ENCODE results near the gene GPC6.

GPC6 gene

GRCh38 chr13:93686399-93686798, 459.8 kb downstream of the GPC6 start:
- no peak for TF ChIP-seq POLR2A (IDR thresholded peaks at IDR 0.05; ENCODE audit: low read depth, low read length)
- TF ChIP-seq TAF1 (IDR thresholded peaks at IDR 0.05; ENCODE audit: borderline replicate concordance, low read depth, low read length), result no peak
- TF ChIP-seq POLR2AphosphoS5 (IDR thresholded peaks at IDR 0.05; ENCODE audit: low read depth, low read length), result no peak
- DNase-seq (ENCODE audit: insufficient read length) (no peak), FAIRE-seq (no peak)

GRCh38 chr13:93687261-93687660, 460.7 kb downstream of the GPC6 start:
- DNase-seq (ENCODE audit: insufficient read length), result no peak
- FAIRE-seq, result no peak
- TF ChIP-seq TAF1 (IDR thresholded peaks at IDR 0.05; ENCODE audit: borderline replicate concordance, low read depth, low read length) (no peak), POLR2A (IDR thresholded peaks at IDR 0.05; ENCODE audit: low read depth, low read length) (no peak), POLR2AphosphoS5 (IDR thresholded peaks at IDR 0.05; ENCODE audit: low read depth, low read length) (no peak)

- FAIRE-seq (no peak), DNase-seq (ENCODE audit: insufficient read length) (no peak)
- TF ChIP-seq POLR2A (IDR thresholded peaks at IDR 0.05; ENCODE audit: low read depth, low read length), result no peak
Observed at GRCh38 chr13:93689333-93689732, 462.7 kb downstream of the GPC6 start.

DNA sequence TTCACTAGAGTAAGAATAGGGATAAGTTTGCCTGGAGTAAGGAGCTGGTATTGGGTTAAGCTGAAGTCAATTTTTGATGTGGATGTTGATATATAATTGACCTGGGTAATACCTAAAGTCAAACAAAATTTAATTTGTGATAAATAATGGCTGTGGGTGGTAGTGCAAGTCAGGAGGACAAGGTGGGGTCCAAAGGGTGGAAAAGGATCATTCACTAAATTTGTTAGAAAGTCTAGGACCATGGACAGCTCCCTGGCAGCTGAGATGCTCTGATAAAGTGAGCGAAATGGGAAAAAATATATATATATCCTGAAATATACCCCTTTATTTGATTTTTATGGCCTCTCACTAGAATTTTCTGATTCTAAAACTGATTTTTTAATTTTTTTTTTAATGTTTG, 463.5 kb downstream of the GPC6 start:
- TF ChIP-seq POLR2AphosphoS5 (IDR thresholded peaks at IDR 0.05; ENCODE audit: low read depth, low read length) (no peak), POLR2A (IDR thresholded peaks at IDR 0.05; ENCODE audit: low read depth, low read length) (no peak), TAF1 (IDR thresholded peaks at IDR 0.05; ENCODE audit: borderline replicate concordance, low read depth, low read length) (no peak)
- FAIRE-seq (no peak), DNase-seq (ENCODE audit: insufficient read length) (no peak)

DNA sequence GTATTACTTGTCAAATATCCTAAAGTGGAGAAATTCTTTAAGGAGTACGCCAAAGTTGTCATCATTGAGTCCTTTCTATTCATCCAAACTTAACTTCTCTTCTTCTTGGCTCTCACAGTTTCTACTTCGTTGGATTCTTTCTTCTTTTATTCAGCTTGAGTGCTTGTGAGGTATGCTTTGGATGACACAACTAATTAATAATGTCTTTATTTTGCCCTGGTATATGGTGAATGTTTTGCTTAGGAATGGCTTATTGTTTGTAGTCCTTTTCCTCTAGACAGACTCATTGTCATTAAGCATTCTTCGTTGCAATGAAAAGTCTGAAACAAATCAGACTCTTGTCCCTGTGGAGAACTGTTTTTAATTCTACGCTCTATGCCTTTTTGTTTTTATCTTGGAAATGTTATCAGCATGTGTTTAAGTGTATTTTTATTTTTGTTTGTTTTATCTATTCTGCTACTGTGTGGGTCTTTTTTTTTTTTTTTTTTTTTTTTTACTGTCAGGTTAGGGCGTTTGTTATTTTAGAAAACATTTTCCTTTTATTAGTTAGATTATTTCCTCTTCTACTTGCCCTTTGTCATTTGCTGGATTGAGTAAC, 471.5 kb downstream of the GPC6 start:
- FAIRE-seq, result no peak
- no peak for DNase-seq (ENCODE audit: insufficient read length)
- TF ChIP-seq TAF1 (IDR thresholded peaks at IDR 0.05; ENCODE audit: borderline replicate concordance, low read depth, low read length) (no peak), POLR2A (IDR thresholded peaks at IDR 0.05; ENCODE audit: low read depth, low read length) (no peak), POLR2AphosphoS5 (IDR thresholded peaks at IDR 0.05; ENCODE audit: low read depth, low read length) (no peak)

DNA sequence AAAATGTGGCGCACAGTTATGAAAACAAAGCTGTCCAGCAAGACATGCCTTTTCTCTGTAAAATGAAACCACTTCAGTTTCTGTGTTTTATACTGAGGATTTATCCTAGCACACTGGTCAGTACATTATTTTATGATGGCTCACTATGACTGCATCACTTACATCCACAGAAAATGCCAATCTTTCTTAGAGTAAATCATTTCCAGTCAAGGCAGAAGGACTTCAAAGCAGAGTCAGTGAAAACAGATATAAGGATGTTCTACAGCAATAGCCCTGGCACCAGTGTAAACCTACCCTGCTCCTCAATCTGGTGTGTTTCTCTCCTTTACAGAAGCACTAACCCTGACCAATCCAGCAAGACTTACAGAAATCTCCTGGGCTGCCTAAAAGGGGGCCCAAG, 473.5 kb downstream of the GPC6 start:
- FAIRE-seq (no peak), DNase-seq (ENCODE audit: insufficient read length) (no peak)
- no peak for TF ChIP-seq POLR2AphosphoS5 (IDR thresholded peaks at IDR 0.05; ENCODE audit: low read depth, low read length)
- no peak for TF ChIP-seq TAF1 (IDR thresholded peaks at IDR 0.05; ENCODE audit: borderline replicate concordance, low read depth, low read length)

DNA sequence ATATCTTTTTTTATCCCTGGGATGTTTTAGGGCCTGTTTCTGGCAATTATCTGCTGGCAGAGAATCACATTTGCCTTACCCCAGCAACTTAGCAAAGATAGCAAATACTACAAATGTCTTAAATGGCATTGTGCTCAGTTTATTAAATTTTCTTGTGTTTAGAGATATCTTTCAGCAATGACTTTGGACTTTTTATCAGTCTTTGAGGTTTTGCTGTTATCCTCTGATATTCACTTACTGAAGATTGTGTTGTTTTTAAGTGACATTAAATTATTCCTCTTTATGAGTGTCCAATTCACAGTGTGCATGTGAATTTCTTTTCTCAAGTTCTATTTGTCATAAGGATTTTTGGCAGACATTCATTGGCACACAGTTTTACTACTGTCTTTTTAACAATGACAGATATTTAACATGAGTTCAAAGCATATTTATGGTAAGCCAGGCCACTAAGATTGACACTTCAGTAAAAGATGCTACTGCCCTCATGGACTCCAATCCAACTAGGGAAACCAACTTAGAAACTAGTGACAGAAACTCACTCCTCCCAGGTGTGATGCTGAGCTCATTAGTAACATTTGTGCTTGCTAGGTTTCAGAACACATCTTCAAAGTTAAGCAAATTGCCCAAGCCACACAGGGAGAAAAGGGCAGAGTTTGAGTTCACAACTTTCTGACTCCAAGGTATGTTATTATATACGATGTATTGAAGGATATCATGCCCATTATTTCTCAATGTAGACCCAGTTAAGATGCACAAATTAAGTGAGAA, 481.9 kb downstream of the GPC6 start:
- DNase-seq (ENCODE audit: insufficient read length) (no peak), FAIRE-seq (no peak)
- TF ChIP-seq POLR2A (IDR thresholded peaks at IDR 0.05; ENCODE audit: low read depth, low read length) (no peak), POLR2AphosphoS5 (IDR thresholded peaks at IDR 0.05; ENCODE audit: low read depth, low read length) (no peak), TAF1 (IDR thresholded peaks at IDR 0.05; ENCODE audit: borderline replicate concordance, low read depth, low read length) (no peak)

GRCh38 chr13:93709506-93710244, 483.1 kb downstream of the GPC6 start:
- no peak for FAIRE-seq
- DNase-seq (ENCODE audit: insufficient read length), result no peak
- TF ChIP-seq TAF1 (IDR thresholded peaks at IDR 0.05; ENCODE audit: borderline replicate concordance, low read depth, low read length) (no peak), POLR2A (IDR thresholded peaks at IDR 0.05; ENCODE audit: low read depth, low read length) (no peak), POLR2AphosphoS5 (IDR thresholded peaks at IDR 0.05; ENCODE audit: low read depth, low read length) (no peak)

- FAIRE-seq, result no peak
- TF ChIP-seq TAF1 (IDR thresholded peaks at IDR 0.05; ENCODE audit: borderline replicate concordance, low read depth, low read length) (no peak), POLR2A (IDR thresholded peaks at IDR 0.05; ENCODE audit: low read depth, low read length) (no peak), POLR2AphosphoS5 (IDR thresholded peaks at IDR 0.05; ENCODE audit: low read depth, low read length) (no peak)
- no peak for DNase-seq (ENCODE audit: insufficient read length)
Observed at GRCh38 chr13:93714171-93714570, 487.6 kb downstream of the GPC6 start.

- FAIRE-seq (no peak), DNase-seq (ENCODE audit: insufficient read length) (no peak)
- TF ChIP-seq POLR2A (IDR thresholded peaks at IDR 0.05; ENCODE audit: low read depth, low read length) (no peak), TAF1 (IDR thresholded peaks at IDR 0.05; ENCODE audit: borderline replicate concordance, low read depth, low read length) (no peak), POLR2AphosphoS5 (IDR thresholded peaks at IDR 0.05; ENCODE audit: low read depth, low read length) (no peak)
Observed at GRCh38 chr13:93715866-93716265, 489.3 kb downstream of the GPC6 start.

GRCh38 chr13:93716623-93717022, 490.0 kb downstream of the GPC6 start:
- DNase-seq (ENCODE audit: insufficient read length) (no peak), FAIRE-seq (no peak)
- TF ChIP-seq POLR2AphosphoS5 (IDR thresholded peaks at IDR 0.05; ENCODE audit: low read depth, low read length) (no peak), POLR2A (IDR thresholded peaks at IDR 0.05; ENCODE audit: low read depth, low read length) (no peak), TAF1 (IDR thresholded peaks at IDR 0.05; ENCODE audit: borderline replicate concordance, low read depth, low read length) (no peak)

- TF ChIP-seq POLR2AphosphoS5 (IDR thresholded peaks at IDR 0.05; ENCODE audit: low read depth, low read length) (no peak), TAF1 (IDR thresholded peaks at IDR 0.05; ENCODE audit: borderline replicate concordance, low read depth, low read length) (no peak), POLR2A (IDR thresholded peaks at IDR 0.05; ENCODE audit: low read depth, low read length) (no peak)
- DNase-seq (ENCODE audit: insufficient read length), result no peak
- FAIRE-seq, result no peak
Observed at GRCh38 chr13:93721483-93721882, 494.9 kb downstream of the GPC6 start.
